Astrocyte (in vitro differentiated cells and primary cell): Measurements from ENCODE around the gene PDE1A. TPM values are rescaled to one million over a fixed set of nuclear protein-coding genes. Genes with fewer than 3 reads are reported as not detected.

Source experiments
- DNase-seq: peaks from one replicate; pipeline ENCODE4 v3.0.0-alpha.2; 2010; ENCODE audit warnings: low read depth
- FAIRE-seq: peaks from 2 replicates; lab custom pipeline; 2011; peaks lifted over from hg19 to GRCh38; lab: Jason Lieb, UNC
- H2AFZ ChIP-seq: 2 replicates; pipeline ENCODE4 v1.6.0; 2012; ENCODE audit warnings: low read depth, low read length, inconsistent platforms
- H3K27ac ChIP-seq: 2 replicates; pipeline ENCODE4 v1.5.1; 2011; ENCODE audit warnings: low read depth, low read length, inconsistent platforms
- H3K27me3 ChIP-seq: 2 replicates; pipeline ENCODE4 v1.6.0; 2011; ENCODE audit warnings: low read length, inconsistent platforms; ENCODE audit not compliant: insufficient read depth
- H3K36me3 ChIP-seq: 2 replicates; pipeline ENCODE4 v1.5.1; 2011; ENCODE audit warnings: low read length, inconsistent platforms; ENCODE audit not compliant: insufficient read depth
- H3K4me1 ChIP-seq: 2 replicates; pipeline ENCODE4 v1.5.1; 2011; ENCODE audit warnings: low read length, inconsistent platforms; ENCODE audit not compliant: insufficient read depth
- H3K4me2 ChIP-seq: 2 replicates; pipeline ENCODE4 v1.6.0; 2012; ENCODE audit warnings: low read length, inconsistent platforms
- H3K4me3 ChIP-seq: 2 replicates; pipeline ENCODE4 v1.5.1; 2011; ENCODE audit warnings: low read depth, mild to moderate bottlenecking, low read length, inconsistent platforms; ENCODE audit not compliant: insufficient read depth
- H3K79me2 ChIP-seq: 2 replicates; pipeline ENCODE4 v1.6.0; 2012; ENCODE audit warnings: mild to moderate bottlenecking, low read length, inconsistent platforms; ENCODE audit not compliant: insufficient read depth
- H3K9ac ChIP-seq: 2 replicates; pipeline ENCODE4 v1.6.0; 2012; ENCODE audit warnings: mild to moderate bottlenecking, low read length, inconsistent platforms
- H3K9me3 ChIP-seq: 2 replicates; pipeline ENCODE4 v1.5.1; 2012; ENCODE audit warnings: low read depth, mild to moderate bottlenecking, low read length, inconsistent platforms; ENCODE audit not compliant: insufficient read depth
- H4K20me1 ChIP-seq: 2 replicates; pipeline ENCODE4 v1.6.0; 2012; ENCODE audit warnings: low read length, inconsistent platforms; ENCODE audit not compliant: insufficient read depth
- H3K27ac Mint-ChIP-seq: one replicate; pipeline ENCODE4 v1.8.0; 2021; ENCODE audit warnings: mild to moderate bottlenecking, mixed read lengths; ENCODE audit not compliant: unreplicated experiment
- H3K27me3 Mint-ChIP-seq: one replicate; pipeline ENCODE4 v1.8.0; 2021; ENCODE audit warnings: low read depth, mixed read lengths; ENCODE audit not compliant: unreplicated experiment
- H3K36me3 Mint-ChIP-seq: one replicate; pipeline ENCODE4 v1.8.0; 2021; ENCODE audit warnings: low read depth, mixed read lengths; ENCODE audit not compliant: unreplicated experiment
- H3K4me1 Mint-ChIP-seq: one replicate; pipeline ENCODE4 v1.8.0; 2021; ENCODE audit warnings: low read depth, mixed read lengths; ENCODE audit not compliant: unreplicated experiment
- H3K4me3 Mint-ChIP-seq: one replicate; pipeline ENCODE4 v1.8.0; 2021; ENCODE audit warnings: mild to moderate bottlenecking, moderate library complexity, mixed read lengths; ENCODE audit not compliant: unreplicated experiment
- H3K9me3 Mint-ChIP-seq: one replicate; pipeline ENCODE4 v1.8.0; 2021; ENCODE audit warnings: mild to moderate bottlenecking, mixed read lengths; ENCODE audit not compliant: unreplicated experiment
- EZH2 ChIP-seq: IDR thresholded peaks from 2 replicates; pipeline ENCODE4 v1.6.1; 2012; ENCODE audit warnings: mild to moderate bottlenecking, low read length, inconsistent platforms; ENCODE audit not compliant: insufficient read depth
- total RNA-seq: library from RNA; stranded (reverse); gene quantifications from 2 replicates; pipeline ENCODE4 v1.2.1, GENCODE V29; 2021
- TF ChIP-seq, protein P1 (sequence below): IDR thresholded peaks from 2 replicates; pipeline ENCODE4 v1.5.1; 2011; ENCODE audit warnings: low read depth, mild to moderate bottlenecking, inconsistent platforms, low read length, moderate library complexity; ENCODE audit not compliant: insufficient read depth

PDE1A gene
- total RNA-seq, 1 donor from 2014 or later = 0.32 TPM

- Mint-ChIP-seq H3K27me3 (no peaks in the 10 kb centered on the region), H3K27ac (no peak overlapping the region), H3K9me3 (no peaks in the 10 kb centered on the region), H3K36me3 (no peaks in the 10 kb centered on the region), H3K4me3 (no peak overlapping the region), H3K4me1 (peaks cover 2% of the 10 kb centered on the region)
- H3K27me3 ChIP-seq = no peaks in the 10 kb centered on the region
- DNase-seq = peak; percentile 74
- H3K36me3 ChIP-seq = no peaks in the 10 kb centered on the region
- no peak for FAIRE-seq
- TF ChIP-seq EZH2 = no peak
- TF ChIP-seq, protein P1, sequence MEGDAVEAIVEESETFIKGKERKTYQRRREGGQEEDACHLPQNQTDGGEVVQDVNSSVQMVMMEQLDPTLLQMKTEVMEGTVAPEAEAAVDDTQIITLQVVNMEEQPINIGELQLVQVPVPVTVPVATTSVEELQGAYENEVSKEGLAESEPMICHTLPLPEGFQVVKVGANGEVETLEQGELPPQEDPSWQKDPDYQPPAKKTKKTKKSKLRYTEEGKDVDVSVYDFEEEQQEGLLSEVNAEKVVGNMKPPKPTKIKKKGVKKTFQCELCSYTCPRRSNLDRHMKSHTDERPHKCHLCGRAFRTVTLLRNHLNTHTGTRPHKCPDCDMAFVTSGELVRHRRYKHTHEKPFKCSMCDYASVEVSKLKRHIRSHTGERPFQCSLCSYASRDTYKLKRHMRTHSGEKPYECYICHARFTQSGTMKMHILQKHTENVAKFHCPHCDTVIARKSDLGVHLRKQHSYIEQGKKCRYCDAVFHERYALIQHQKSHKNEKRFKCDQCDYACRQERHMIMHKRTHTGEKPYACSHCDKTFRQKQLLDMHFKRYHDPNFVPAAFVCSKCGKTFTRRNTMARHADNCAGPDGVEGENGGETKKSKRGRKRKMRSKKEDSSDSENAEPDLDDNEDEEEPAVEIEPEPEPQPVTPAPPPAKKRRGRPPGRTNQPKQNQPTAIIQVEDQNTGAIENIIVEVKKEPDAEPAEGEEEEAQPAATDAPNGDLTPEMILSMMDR = no peak
- no peaks in the 10 kb centered on the region for H3K4me1 ChIP-seq
- H2AFZ ChIP-seq = no peak overlapping the region
- H3K9ac ChIP-seq = no peak overlapping the region
- no peaks in the 10 kb centered on the region for H3K9me3 ChIP-seq
- no peak overlapping the region for H3K4me3 ChIP-seq
- no peak overlapping the region for H3K4me2 ChIP-seq
- H3K79me2 ChIP-seq = no peaks in the 10 kb centered on the region
- H3K27ac ChIP-seq = no peak overlapping the region
- no peaks in the 10 kb centered on the region for H4K20me1 ChIP-seq
These were observed 29.9 kb upstream of the PDE1A start for GRCh38 chr2:182456784-182457183.

DNA sequence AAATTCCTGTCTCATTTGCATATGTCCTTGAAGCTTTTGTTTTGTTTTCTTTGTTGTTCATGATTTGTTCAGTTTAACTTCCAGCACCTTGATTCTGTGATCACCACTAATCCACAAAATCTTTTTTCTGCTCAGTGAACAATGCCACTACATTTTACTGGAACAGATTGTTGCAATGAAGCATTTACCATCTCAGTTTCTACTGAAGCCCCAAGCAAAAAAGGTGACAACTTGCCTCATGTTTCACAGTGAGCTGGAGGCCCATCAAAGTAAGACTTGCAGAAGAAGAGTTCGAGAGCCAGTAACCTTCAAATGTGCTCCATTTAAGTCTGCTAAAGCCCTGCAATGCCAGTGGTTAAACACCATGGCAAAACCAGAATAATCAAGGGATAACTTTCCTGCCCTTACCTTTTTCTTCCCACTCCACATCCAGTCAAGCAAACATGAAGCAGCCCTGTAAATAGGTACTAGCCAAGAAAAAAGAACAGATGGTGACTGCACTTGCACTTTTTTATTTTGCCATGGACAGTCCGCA lies 25.7 kb upstream of the PDE1A start:
- Histone ChIP-seq H3K9ac (no peak overlapping the region), H3K4me3 (no peak overlapping the region)
- no peak for FAIRE-seq

DNA sequence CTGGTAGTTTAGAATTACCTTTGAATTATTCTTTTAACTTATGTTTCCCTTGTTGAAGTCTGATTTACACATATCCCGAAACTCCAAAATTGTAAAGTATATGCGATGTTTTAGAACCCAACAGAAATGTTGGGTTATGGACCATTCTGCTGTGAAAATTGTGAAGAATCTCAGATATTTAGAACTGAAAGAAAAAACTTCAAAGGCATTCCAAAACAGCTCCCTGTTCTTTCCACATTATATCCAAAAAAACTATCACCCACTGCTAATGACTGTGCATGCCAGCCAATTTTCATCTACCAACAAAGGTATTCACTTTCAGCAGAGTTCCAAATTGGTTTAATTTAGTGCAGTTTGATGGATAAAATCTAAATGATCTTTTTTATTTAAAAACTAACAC lies 21.5 kb upstream of the PDE1A start:
- Mint-ChIP-seq H3K4me3 (no peak overlapping the region), H3K9me3 (no peaks in the 10 kb centered on the region), H3K4me1 (peaks cover 13% of the 10 kb centered on the region), H3K36me3 (no peaks in the 10 kb centered on the region), H3K27me3 (no peaks in the 10 kb centered on the region), H3K27ac (peak overlapping the region; percentile 64)
- FAIRE-seq = no peak
- Histone ChIP-seq H3K79me2 (no peaks in the 10 kb centered on the region), H3K4me2 (no peak overlapping the region), H3K4me3 (no peak overlapping the region), H3K36me3 (no peaks in the 10 kb centered on the region), H3K9ac (no peak overlapping the region), H3K4me1 (no peaks in the 10 kb centered on the region), H3K27ac (no peak overlapping the region), H3K27me3 (no peaks in the 10 kb centered on the region), H4K20me1 (no peaks in the 10 kb centered on the region), H3K9me3 (no peaks in the 10 kb centered on the region), H2AFZ (no peak overlapping the region)
- peak; percentile 12 for DNase-seq
- TF ChIP-seq, protein P1 = no peak
- TF ChIP-seq EZH2 = no peak

More for the DNA sequence above, 25.7 kb upstream of the PDE1A start:
- no peak overlapping the region for H3K4me2 ChIP-seq
- no peak for TF ChIP-seq EZH2
- TF ChIP-seq, protein P1 = no peak
- no peak for DNase-seq
- no peaks in the 10 kb centered on the region for H3K36me3 ChIP-seq
- no peaks in the 10 kb centered on the region for H3K9me3 ChIP-seq
- H3K9me3 Mint-ChIP-seq = no peaks in the 10 kb centered on the region
- H3K4me1 Mint-ChIP-seq = peaks cover 10% of the 10 kb centered on the region
- H3K27ac ChIP-seq = no peak overlapping the region
- no peak overlapping the region for H3K27ac Mint-ChIP-seq
- H3K27me3 ChIP-seq = no peaks in the 10 kb centered on the region
- no peaks in the 10 kb centered on the region for H4K20me1 ChIP-seq
- H3K4me3 Mint-ChIP-seq = no peak overlapping the region
- no peaks in the 10 kb centered on the region for H3K27me3 Mint-ChIP-seq
- no peaks in the 10 kb centered on the region for H3K4me1 ChIP-seq
- no peak overlapping the region for H2AFZ ChIP-seq
- H3K36me3 Mint-ChIP-seq = no peaks in the 10 kb centered on the region
- H3K79me2 ChIP-seq = no peaks in the 10 kb centered on the region
